Activated CD8-positive, alpha-beta memory T cell treated with anti-CD3 and anti-CD28 coated beads for 24 hours (primary cell): ENCODE measurements around the gene DOCK2.

ENCODE experiments used
- DNase-seq: peaks from one replicate; pipeline ENCODE4 v3.0.0-alpha.2; 2020

DOCK2 gene

DNA sequence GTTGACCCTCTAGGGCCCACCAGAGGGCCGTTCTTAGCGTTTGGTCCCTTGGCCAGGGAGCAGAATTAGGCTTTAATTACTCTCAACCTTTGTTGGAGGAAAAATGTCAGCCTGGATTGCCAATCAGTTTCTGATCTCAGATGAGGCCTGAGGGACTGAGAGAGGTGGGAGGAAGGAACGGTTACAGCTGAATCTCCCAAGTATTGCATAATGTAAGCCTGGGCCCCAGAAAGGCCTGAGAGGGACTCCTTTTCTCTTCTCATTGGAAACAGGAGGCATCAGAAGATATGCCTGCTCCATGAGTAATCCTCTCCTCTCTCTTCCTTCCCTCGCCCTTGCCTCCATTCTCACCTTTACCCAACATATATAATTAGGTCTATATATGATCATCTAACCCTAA is 237.5 kb downstream of the DOCK2 start:
- no peak for DNase-seq

DNA sequence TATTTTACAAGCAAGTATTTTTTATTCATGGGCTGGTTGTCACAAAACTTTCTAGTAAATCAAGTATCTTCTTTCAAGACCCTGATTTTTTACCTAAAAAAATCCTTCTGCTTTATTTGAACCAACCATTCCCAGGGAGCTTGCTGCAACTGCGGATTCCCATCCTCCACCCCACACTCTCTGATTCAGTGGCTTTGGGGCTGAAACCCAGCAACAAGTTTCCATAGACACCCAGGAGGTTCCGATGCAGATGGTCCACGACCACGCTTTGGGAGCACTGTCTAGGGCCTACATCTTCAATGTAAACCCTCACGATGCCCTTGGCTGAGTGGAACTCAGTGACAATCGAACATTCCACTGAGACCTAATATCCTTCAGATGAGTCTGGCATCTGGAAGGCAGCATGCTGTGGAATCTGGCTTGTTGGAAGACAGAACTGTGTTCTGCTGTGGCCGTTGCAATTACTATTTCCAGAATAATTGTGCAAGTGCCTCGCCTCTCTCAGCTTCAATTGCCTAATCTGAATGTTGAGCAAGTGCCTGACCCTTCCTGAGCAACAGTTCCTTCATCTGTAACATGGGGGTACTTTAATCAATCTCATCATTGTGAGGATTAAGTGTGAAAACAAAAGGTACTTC is 238.1 kb downstream of the DOCK2 start:
- DNase-seq = no peak

- no peak for DNase-seq
These were observed 238.7 kb downstream of the DOCK2 start for GRCh38 chr5:169875731-169876130.

- no peak for DNase-seq
These were observed 239.3 kb downstream of the DOCK2 start for GRCh38 chr5:169876386-169876785.

GRCh38 chr5:169880012-169880663 is 243.1 kb downstream of the DOCK2 start:
- no peak for DNase-seq

DNA sequence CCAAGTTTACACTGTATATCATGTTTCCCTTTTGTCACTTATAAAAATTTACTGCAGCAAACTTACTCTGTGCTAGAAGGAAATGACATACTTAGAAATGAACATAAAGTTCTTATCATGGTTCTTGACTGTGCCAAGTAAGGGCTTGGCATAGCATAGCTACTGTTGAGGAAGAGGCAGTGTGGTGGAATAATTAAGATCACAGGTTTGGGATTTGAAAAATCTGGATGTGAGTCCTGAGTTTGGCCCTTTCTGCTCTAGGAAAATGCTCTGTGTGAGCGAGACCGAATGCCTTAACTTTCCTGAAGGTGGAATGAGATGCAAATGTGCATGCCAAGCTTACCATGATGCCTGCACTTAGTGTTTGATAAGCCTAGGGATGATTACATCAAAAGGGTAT is 243.7 kb downstream of the DOCK2 start:
- no peak for DNase-seq

DNA sequence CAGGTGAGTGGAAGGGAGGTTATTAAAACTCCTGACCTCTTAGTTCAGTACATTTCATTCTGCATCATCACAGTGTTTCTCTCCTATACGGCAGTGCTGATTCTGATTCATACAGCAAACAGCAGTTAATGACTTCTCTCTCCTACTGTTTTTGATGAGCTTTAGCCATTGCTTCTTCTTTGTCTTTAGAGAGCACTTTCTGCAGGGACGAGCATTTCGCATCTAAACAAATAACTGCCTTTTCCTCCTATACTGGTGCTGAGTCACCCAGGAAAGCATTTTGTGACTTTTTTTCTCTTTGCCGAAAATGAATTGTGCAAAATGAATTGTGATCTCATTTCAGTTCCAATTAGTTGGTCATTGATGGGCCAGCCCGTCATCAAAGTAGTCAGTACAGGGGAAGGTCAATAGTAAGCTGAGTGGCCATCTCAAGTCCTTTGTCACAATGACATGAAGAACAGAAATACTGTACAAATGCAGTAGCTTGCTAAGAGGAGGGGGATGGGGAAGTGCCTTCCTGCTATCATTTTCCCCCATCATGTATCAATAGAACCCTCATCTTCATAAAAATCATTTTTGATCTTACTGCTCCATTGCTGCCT is 244.7 kb downstream of the DOCK2 start:
- no peak for DNase-seq

GRCh38 chr5:169886033-169886432 is 249.0 kb downstream of the DOCK2 start:
- DNase-seq = no peak

GRCh38 chr5:169886677-169887076 is 249.6 kb downstream of the DOCK2 start:
- no peak for DNase-seq

DNA sequence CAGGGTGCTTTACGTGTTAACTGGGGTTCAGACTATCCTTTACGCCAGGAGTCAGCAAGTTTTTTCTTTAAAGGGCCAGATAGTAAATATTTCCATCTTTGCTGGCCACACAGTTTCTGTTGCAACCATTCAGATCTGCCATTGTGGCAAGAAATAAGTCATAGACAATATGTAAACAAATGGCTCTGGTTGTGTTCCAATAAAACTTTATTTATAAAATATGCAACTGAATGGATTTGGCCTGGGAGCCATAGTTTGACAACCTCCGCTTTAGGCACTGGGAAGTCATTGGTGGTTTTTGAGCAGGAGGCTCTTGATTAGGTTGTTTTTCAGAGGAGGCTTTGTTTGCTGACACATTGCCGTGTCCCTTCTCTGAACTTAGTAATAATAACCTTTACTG is 252.5 kb downstream of the DOCK2 start:
- DNase-seq = no peak

DNA sequence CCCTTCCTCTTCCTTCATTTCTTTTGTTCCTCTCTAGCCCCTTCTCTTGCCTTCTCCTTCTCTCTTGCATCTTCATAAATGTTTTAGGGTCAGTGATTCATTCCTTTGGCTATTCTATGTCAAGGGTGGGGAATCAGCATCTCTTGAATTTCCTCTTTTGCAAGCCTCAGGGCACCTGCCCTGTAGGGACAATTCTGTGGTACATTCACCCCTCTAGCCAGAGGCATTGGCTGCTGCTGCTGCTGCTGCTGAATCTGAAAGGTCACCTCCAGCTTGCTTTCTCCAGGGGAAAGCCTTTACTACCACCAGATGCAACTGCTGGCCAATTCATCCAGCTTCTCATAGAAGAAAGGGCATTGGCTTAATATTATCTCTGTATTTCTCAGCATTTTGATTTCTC is 255.9 kb downstream of the DOCK2 start:
- no peak for DNase-seq

- DNase-seq = no peak
These were observed 256.5 kb downstream of the DOCK2 start for GRCh38 chr5:169893571-169893970.

GRCh38 chr5:169895926-169896325 is 258.9 kb downstream of the DOCK2 start:
- DNase-seq = no peak

DNA sequence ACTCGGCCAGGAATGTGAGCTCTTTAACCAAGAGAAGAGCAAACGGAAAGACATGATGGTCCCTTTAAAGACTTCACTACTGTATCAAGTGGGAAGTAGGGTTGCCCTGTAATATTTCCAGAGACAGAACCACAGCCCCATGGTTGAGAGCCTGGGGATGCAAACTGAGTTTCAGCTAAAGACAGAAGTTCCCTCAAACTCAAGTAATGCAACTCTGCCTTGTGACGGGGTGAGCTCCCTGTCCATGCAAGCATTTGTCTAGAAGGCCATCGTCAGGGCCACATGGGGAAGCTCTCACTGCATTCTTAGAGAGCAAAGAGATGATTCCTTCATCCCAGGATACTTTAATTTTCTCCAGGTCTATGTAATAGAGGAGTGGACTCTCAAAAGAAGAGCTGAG is 260.4 kb downstream of the DOCK2 start:
- DNase-seq = no peak

- DNase-seq = no peak
These were observed 264.8 kb downstream of the DOCK2 start for GRCh38 chr5:169901896-169902295.

DNA sequence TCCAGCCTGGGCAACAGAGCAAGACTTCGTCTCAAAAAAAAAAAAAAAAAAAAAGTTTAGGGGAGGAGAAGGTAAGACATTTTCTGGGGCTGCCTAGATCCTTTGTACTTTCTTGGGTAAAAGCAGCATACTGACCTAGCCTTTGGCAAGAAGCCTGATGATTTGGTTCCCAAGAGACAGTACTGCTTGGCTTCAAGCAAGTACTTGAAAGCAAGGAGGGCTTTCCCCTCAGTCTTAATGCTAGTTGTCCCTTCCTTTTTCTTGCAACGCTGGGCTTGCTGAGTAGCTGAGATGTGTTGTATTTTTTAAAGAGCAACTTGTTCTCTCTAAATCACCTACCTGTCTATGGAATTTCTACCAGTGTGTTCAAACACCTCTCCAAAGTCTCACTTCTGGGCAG is 267.0 kb downstream of the DOCK2 start:
- no peak for DNase-seq

DNA sequence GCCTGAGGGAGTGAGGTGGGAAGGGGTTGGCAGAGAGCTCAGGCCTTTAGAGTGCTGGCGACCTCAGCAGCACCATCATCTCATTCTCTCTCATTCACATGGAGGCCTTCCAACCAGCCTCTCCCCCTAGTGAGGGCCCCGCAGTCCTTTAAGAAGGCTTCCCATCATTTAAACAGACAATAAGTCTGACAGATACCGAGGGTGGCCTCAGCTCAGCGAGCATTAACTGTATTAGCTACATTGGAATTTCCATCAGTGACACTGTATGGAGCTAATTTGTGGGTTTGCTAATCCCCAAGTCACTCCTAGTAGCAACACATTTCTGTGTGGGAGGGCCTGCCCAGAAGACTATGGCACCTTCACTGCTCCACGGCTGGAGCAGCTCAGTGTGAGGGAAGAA is 267.4 kb downstream of the DOCK2 start:
- DNase-seq = no peak

GRCh38 chr5:169905017-169905416 is 267.9 kb downstream of the DOCK2 start:
- DNase-seq = no peak

DNA sequence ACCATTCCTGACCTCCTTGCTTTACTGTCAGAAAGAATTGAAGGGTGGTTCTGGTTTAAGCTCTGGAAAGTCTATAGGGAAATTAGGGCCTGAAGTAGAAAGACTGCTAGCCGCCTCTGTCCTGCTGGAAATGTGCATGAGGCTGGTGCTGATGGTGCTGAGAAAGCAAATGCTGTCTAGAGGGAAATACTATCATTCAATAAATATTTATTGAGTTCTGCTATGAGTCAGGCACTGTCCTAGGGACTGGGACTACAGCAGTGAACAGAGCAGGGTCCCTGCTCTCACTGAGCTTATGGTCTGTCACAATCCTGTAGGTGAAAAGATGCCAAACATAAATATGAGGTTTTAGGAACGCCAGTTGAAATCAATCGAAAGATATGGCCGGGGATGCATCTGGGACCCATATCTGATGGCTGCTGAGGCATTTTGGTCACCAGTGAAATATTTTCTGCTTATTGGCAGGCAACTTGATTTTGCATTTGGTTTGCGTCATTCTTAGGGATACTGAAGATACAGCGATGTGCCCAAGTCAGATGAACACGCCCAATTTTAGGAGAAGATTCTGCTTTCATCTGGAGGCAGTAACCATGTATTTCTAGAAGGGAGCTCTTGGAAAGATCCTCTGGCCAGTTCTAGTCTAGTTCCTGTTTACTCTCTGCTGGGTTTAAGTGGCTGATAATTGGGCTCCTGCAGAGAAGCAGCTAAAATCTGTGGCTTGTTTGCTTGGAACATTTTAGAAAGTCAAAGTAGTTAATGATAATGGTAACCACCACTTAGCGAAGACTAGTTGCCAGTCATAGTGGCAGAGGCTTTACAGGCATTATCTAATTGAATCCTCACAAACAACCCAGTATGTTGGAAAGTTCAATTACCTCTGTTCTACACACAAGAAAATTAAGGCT is 269.9 kb downstream of the DOCK2 start:
- no peak for DNase-seq

- DNase-seq = no peak
These were observed 271.8 kb downstream of the DOCK2 start for GRCh38 chr5:169908864-169909263.

GRCh38 chr5:169909945-169910344 is 272.9 kb downstream of the DOCK2 start:
- no peak for DNase-seq

DNA sequence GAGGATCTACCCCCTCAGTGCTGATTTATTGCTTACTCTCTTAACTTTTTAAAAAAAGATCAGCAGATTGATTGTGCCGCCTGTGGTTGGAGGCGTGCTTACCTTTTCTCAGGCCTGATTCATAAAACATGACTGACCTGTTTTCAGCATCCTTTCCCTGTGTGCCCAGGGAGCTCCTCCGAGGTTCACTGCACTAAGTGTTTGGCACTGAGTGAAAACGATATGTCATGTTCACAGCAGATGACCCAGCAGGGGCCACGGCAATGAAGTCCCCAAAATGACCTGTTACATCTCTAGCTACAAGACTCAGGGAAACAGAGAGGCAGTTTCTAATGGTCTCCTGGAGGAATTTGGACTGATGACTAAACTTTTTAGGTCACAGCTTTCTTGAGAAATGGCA is 273.3 kb downstream of the DOCK2 start:
- DNase-seq = no peak

- DNase-seq = no peak
These were observed 274.6 kb downstream of the DOCK2 start for GRCh38 chr5:169911448-169912212.
